GM06990 (cell line): ENCODE results near the gene ENPP6.

Source experiments
- DNase-seq: peaks from one replicate; pipeline ENCODE4 v3.0.0-alpha.2; 2011; ENCODE audit not compliant: insufficient read length; ENCODE audit errors: extremely low read depth
- H3K27me3 ChIP-seq: replicated peaks from 2 replicates; pipeline ENCODE4 v1.6.0; 2011; ENCODE audit warnings: low read length; ENCODE audit not compliant: control insufficient read depth, insufficient read depth
- H3K36me3 ChIP-seq: 2 replicates; pipeline ENCODE4 v1.5.1; 2011; ENCODE audit warnings: low read length; ENCODE audit not compliant: control insufficient read depth, insufficient read depth
- H3K4me3 ChIP-seq: replicated peaks from 2 replicates; pipeline ENCODE4 v1.5.1; 2011; ENCODE audit warnings: low read depth, mild to moderate bottlenecking, control low read depth, low read length
- CTCF ChIP-seq: IDR thresholded peaks from 2 replicates; pipeline ENCODE4 v1.5.1; 2011; ENCODE audit warnings: low read length, control low read depth, mild to moderate bottlenecking, inconsistent platforms; ENCODE audit not compliant: insufficient read depth, poor library complexity, severe bottlenecking

The ENPP6 gene

GRCh38 chr4:184262901-184263300, 45.2 kb upstream of the ENPP6 start:
- Histone ChIP-seq H3K36me3 (no peaks in the 10 kb centered on the region), H3K4me3 (no peak overlapping the region), H3K27me3 (no peaks in the 10 kb centered on the region)
- no peak for DNase-seq
- no peak for TF ChIP-seq CTCF

- no peak for TF ChIP-seq CTCF
These were observed 43.6 kb upstream of the ENPP6 start for GRCh38 chr4:184261246-184261645.

GRCh38 chr4:184259866-184260265, 42.2 kb upstream of the ENPP6 start:
- Histone ChIP-seq H3K27me3 (no peaks in the 10 kb centered on the region), H3K36me3 (no peaks in the 10 kb centered on the region), H3K4me3 (no peak overlapping the region)
- no peak for TF ChIP-seq CTCF
- no peak for DNase-seq

More at GRCh38 chr4:184261246-184261645, 43.6 kb upstream of the ENPP6 start:
- no peaks in the 10 kb centered on the region for H3K27me3 ChIP-seq
- H3K4me3 ChIP-seq, result no peak overlapping the region
- H3K36me3 ChIP-seq, result no peaks in the 10 kb centered on the region
- no peak for DNase-seq

GRCh38 chr4:184259081-184259480, 41.4 kb upstream of the ENPP6 start:
- no peak for DNase-seq
- Histone ChIP-seq H3K36me3 (no peaks in the 10 kb centered on the region), H3K27me3 (no peaks in the 10 kb centered on the region), H3K4me3 (no peak overlapping the region)
- no peak for TF ChIP-seq CTCF

GRCh38 chr4:184255871-184256642, 38.4 kb upstream of the ENPP6 start:
- DNase-seq, result no peak
- TF ChIP-seq CTCF, result no peak
- no peaks in the 10 kb centered on the region for H3K36me3 ChIP-seq
- no peaks in the 10 kb centered on the region for H3K27me3 ChIP-seq
- H3K4me3 ChIP-seq, result no peak overlapping the region
